Liver (tissue), 9 donors: ENCODE measurements around the gene DNAJB6. TPM values are rescaled to one million over a fixed set of nuclear protein-coding genes. Genes with fewer than 3 reads are reported as not detected.

Experiments used
- DNase-seq: peaks from one replicate; pipeline ENCODE4 v3.0.0-alpha.2; 2017; ENCODE audit warnings: low spot score
- H3K27ac ChIP-seq, 2 donors: one replicate each; pipeline ENCODE4 v1.7.0; 2013; ENCODE audit warnings: inconsistent platforms in 2 of 2, low read length in 2 of 2, control low read depth in 1 of 2, low read depth in 1 of 2, mild to moderate bottlenecking in 1 of 2
- H3K27me3 ChIP-seq, 4 donors: one replicate each; pipeline versions ENCODE4 v1.6.1 to v1.7.0; 2013; ENCODE audit warnings: low read length in 3 of 4, inconsistent platforms in 1 of 4, mild to moderate bottlenecking in 1 of 4, moderate library complexity in 1 of 4; ENCODE audit not compliant: control insufficient read depth in 4 of 4, insufficient read depth in 4 of 4
- H3K36me3 ChIP-seq, 4 donors: one replicate each; pipeline versions ENCODE4 v1.6.1 to v1.7.0; 2013; ENCODE audit warnings: low read length in 3 of 4, mild to moderate bottlenecking in 3 of 4, low read depth in 1 of 4, moderate library complexity in 1 of 4; ENCODE audit not compliant: control insufficient read depth in 4 of 4, insufficient read depth in 3 of 4
- H3K4me1 ChIP-seq, 4 donors: one replicate each; pipeline versions ENCODE4 v1.6.1 to v1.7.0; 2013; ENCODE audit warnings: low read length in 3 of 4, mild to moderate bottlenecking in 3 of 4, moderate library complexity in 1 of 4; ENCODE audit not compliant: control insufficient read depth in 4 of 4, insufficient read depth in 4 of 4
- H3K4me3 ChIP-seq, 3 donors: one replicate each; pipeline versions ENCODE4 v1.6.1 to v1.7.0; 2013; ENCODE audit warnings: low read length in 3 of 3, control low read depth in 1 of 3, low read depth in 1 of 3, mild to moderate bottlenecking in 1 of 3
- H3K9ac ChIP-seq, 2 donors: one replicate each; pipeline ENCODE4 v1.7.0; 2013; ENCODE audit warnings: low read length in 2 of 2, mild to moderate bottlenecking in 2 of 2, moderate library complexity in 2 of 2, control low read depth in 1 of 2, low read depth in 1 of 2
- H3K9me3 ChIP-seq, 4 donors: one replicate each; pipeline versions ENCODE4 v1.6.1 to v1.7.0; 2013; ENCODE audit warnings: low read length in 3 of 4; ENCODE audit not compliant: control insufficient read depth in 4 of 4
- CTCF ChIP-seq: fragments of 150-350 bp; IDR thresholded peaks from 2 replicates; pipeline ENCODE4 v1.5.1; 2017; ENCODE audit warnings: improper control_type of control experiment, low read depth, low read length; ENCODE audit not compliant: missing input control
- FOXA1 ChIP-seq: IDR thresholded peaks from 2 replicates; pipeline ENCODE4 v1.6.1; 2016; ENCODE audit warnings: antibody characterized with exemption
- FOXA2 ChIP-seq: IDR thresholded peaks from 2 replicates; pipeline ENCODE4 v1.6.1; 2016; ENCODE audit warnings: antibody characterized with exemption
- HNF4A ChIP-seq, 2 donors: conservative IDR thresholded peaks; 2 replicates each; pipeline ENCODE4 v1.6.1; 2016; ENCODE audit warnings: antibody characterized with exemption in 2 of 2, mild to moderate bottlenecking in 2 of 2
- JUND ChIP-seq, 2 donors: IDR thresholded peaks; 2 replicates each; pipeline ENCODE4 v1.6.1; 2016; ENCODE audit warnings: antibody characterized with exemption in 2 of 2
- MAX ChIP-seq: IDR thresholded peaks from 2 replicates; pipeline ENCODE4 v1.6.1; 2016; ENCODE audit warnings: antibody characterized with exemption
- NR2F2 ChIP-seq: IDR thresholded peaks from 2 replicates; pipeline ENCODE4 v1.6.1; 2016; ENCODE audit warnings: antibody characterized with exemption
- REST ChIP-seq: IDR thresholded peaks from 2 replicates; pipeline ENCODE4 v1.6.1; 2016; ENCODE audit warnings: antibody characterized with exemption, mild to moderate bottlenecking
- RXRA ChIP-seq, 2 donors: IDR thresholded peaks; 2 replicates each; pipeline ENCODE4 v1.6.1; 2017 to 2018; ENCODE audit warnings: antibody characterized with exemption in 2 of 2, mild to moderate bottlenecking in 1 of 2
- TAF1 ChIP-seq: conservative IDR thresholded peaks from 2 replicates; pipeline ENCODE4 v1.6.1; 2016; ENCODE audit warnings: antibody characterized with exemption, mild to moderate bottlenecking
- YY1 ChIP-seq: IDR thresholded peaks from 2 replicates; pipeline ENCODE4 v1.6.1; 2016; ENCODE audit warnings: antibody characterized with exemption, mild to moderate bottlenecking
- ZBTB33 ChIP-seq: IDR thresholded peaks from 2 replicates; pipeline ENCODE4 v1.6.1; 2016; ENCODE audit warnings: antibody characterized with exemption
- WGBS: extraction: QIAGEN DNeasy Blood & Tissue Kit; methylation state at CpG from one replicate; pipeline ENCODE4 v1.1.7; 2013; 5-methylcytosine and 5-hydroxymethylcytosine counted together
- polyA plus RNA-seq, 2 donors: library from polyadenylated mRNA; stranded (reverse) in 1 of 2; unstranded in 1 of 2; fragments of 200-250 nt in 1 of 2; fragments of >200 nt in 1 of 2; fragmentation: Nextera tagmentation in 1 of 2; extraction: Ambion mirVana in 1 of 2; gene quantifications; one replicate each; pipeline versions ENCODE4 v1.2.1 to v1.2.3, GENCODE V29; 2013 to 2015
- total RNA-seq, 2 donors: library from RNA; depleted of rRNA; stranded (reverse); fragments of >200 nt; gene quantifications; one replicate each; pipeline ENCODE4 v1.2.3, GENCODE V29; 2014
- donor health status: healthy.
- donor health status: healthy.
- donor health status: healthy.
- donor health status: healthy.
- donor health status: healthy.

Gene DNAJB6
- total and polyA plus RNA-seq, 4 donors = 26.5 to 46.6 (median 42.4) TPM

- DNase-seq = no peak
- H3K4me1 ChIP-seq = peaks cover 0 to 14% (median 5%) of the 10 kb centered on the region in 4 donors
- no peak overlapping the region for H3K27ac ChIP-seq
- no peak overlapping the region for H3K9ac ChIP-seq
- H3K27me3 ChIP-seq = no peaks in the 10 kb centered on the region
- H3K36me3 ChIP-seq = peaks cover 0 to 12% (median 4%) of the 10 kb centered on the region in 4 donors
- no peak overlapping the region for H3K4me3 ChIP-seq
- no peaks in the 10 kb centered on the region for H3K9me3 ChIP-seq
- TF ChIP-seq CTCF (no peak), YY1 (no peak), ZBTB33 (no peak), TAF1 (no peak), FOXA1 (no peak), NR2F2 (no peak), HNF4A (conservative IDR thresholded peaks at IDR 0.05) (no peak), JUND (IDR thresholded peaks at IDR 0.05) (no peak), MAX (no peak)
- 92% methylated on average over 15 of the region's 15 CpGs for WGBS
These were observed 54.4 kb downstream of the DNAJB6 start for GRCh38 chr7:157391036-157391710.

- no peak for DNase-seq
- H3K9ac ChIP-seq = no peak overlapping the region
- WGBS = 72% methylated on average over 20 of the region's 20 CpGs
- H3K27me3 ChIP-seq = no peaks in the 10 kb centered on the region
- TF ChIP-seq FOXA2 (peak; percentile 58), REST (no peak), RXRA (IDR thresholded peaks at IDR 0.05) (peak in 1 of 2 donors; percentile 20)
- H3K36me3 ChIP-seq = peaks cover 0 to 7% (median 1%) of the 10 kb centered on the region in 4 donors
- peaks cover 0 to 11% (median 5%) of the 10 kb centered on the region in 4 donors for H3K4me1 ChIP-seq
- no peak overlapping the region for H3K27ac ChIP-seq
- no peak overlapping the region for H3K4me3 ChIP-seq
- no peaks in the 10 kb centered on the region for H3K9me3 ChIP-seq
These were observed 55.6 kb downstream of the DNAJB6 start for GRCh38 chr7:157392256-157393037.
